Fibroblast of lung (primary cell): ENCODE data around the gene MRPL9. TPM values are rescaled to one million over a fixed set of nuclear protein-coding genes. Genes with fewer than 3 reads are reported as not detected.

ENCODE experiments used
- DNase-seq, 2 donors: peaks; one replicate each; pipeline versions ENCODE4 v3.0.0 to v3.0.0-alpha.2; 2010; ENCODE audit warnings: low read depth in 2 of 2
- H2AFZ ChIP-seq: 2 replicates; pipeline ENCODE4 v1.5.1; 2012; ENCODE audit warnings: low read length, control low read depth, inconsistent platforms
- H3K27ac ChIP-seq: 2 replicates; pipeline ENCODE4 v1.5.1; 2011; ENCODE audit warnings: low read length, control low read depth; ENCODE audit not compliant: insufficient read depth
- H3K27me3 ChIP-seq: 2 replicates; pipeline ENCODE4 v1.5.1; 2011; ENCODE audit warnings: mild to moderate bottlenecking, low read length; ENCODE audit not compliant: control insufficient read depth, insufficient read depth
- H3K36me3 ChIP-seq: 2 replicates; pipeline ENCODE4 v1.5.1; 2011; ENCODE audit warnings: low read length; ENCODE audit not compliant: control insufficient read depth, insufficient read depth
- H3K4me1 ChIP-seq: 2 replicates; pipeline ENCODE4 v1.5.1; 2011; ENCODE audit warnings: low read length; ENCODE audit not compliant: control insufficient read depth, insufficient read depth; ENCODE audit errors: extremely low read depth
- H3K4me2 ChIP-seq: 2 replicates; pipeline ENCODE4 v1.5.1; 2011; ENCODE audit warnings: low read length, control low read depth; ENCODE audit not compliant: insufficient read depth; ENCODE audit errors: extremely low read depth
- H3K4me3 ChIP-seq, 4 experiments: fragments of 200-600 bp in 1 of 4; sonication (generic) in 1 of 4; replicated peaks in 1 of 4; 2 replicates each; pipeline ENCODE4 v1.5.1; 2011 to 2016; ENCODE audit warnings: low read length in 4 of 4, low read depth in 3 of 4, mild to moderate bottlenecking in 3 of 4, control low read depth in 2 of 4, inconsistent platforms in 1 of 4, mixed read lengths in 1 of 4; ENCODE audit not compliant: insufficient read depth in 1 of 4; ENCODE audit errors: control extremely low read depth in 1 of 4
- H3K79me2 ChIP-seq: 2 replicates; pipeline ENCODE4 v1.5.1; 2012; ENCODE audit warnings: mild to moderate bottlenecking, low read length, inconsistent platforms; ENCODE audit not compliant: control insufficient read depth, insufficient read depth
- H3K9ac ChIP-seq: 2 replicates; pipeline ENCODE4 v1.5.1; 2011; ENCODE audit warnings: mild to moderate bottlenecking, low read length, control low read depth; ENCODE audit not compliant: insufficient read depth
- H3K9me3 ChIP-seq: 2 replicates; pipeline ENCODE4 v1.5.1; 2012; ENCODE audit warnings: low read depth, low read length; ENCODE audit not compliant: control insufficient read depth, insufficient read depth
- H4K20me1 ChIP-seq: 2 replicates; pipeline ENCODE4 v1.5.1; 2011; ENCODE audit warnings: low read length; ENCODE audit not compliant: control insufficient read depth, insufficient read depth; ENCODE audit errors: extremely low read depth
- EZH2 ChIP-seq: IDR thresholded peaks from 2 replicates; pipeline ENCODE4 v1.5.1; 2012; ENCODE audit warnings: low read length, control low read depth, mild to moderate bottlenecking; ENCODE audit errors: missing control alignments
- polyA plus RNA-seq, 2 donors: library from polyadenylated mRNA; depleted of rRNA in 1 of 2; stranded (reverse) in 1 of 2; unstranded in 1 of 2; fragments of >200 nt; gene quantifications; 2 replicates each; pipeline ENCODE4 v1.2.1, GENCODE V29; 2011 to 2012; ENCODE audit warnings: missing spikeins in 1 of 2
- total RNA-seq: library from RNA; depleted of rRNA; stranded (reverse); fragments of >200 nt; gene quantifications from 2 replicates; pipeline ENCODE4 v1.2.1, GENCODE V29; 2014
- TF ChIP-seq, protein P1 (sequence below), 2 donors: IDR thresholded peaks in 1 of 2; conservative IDR thresholded peaks in 1 of 2; 1 replicate in 1 of 2; 2 replicates in 1 of 2; pipeline ENCODE4 v1.5.1; 2011 to 2012; ENCODE audit warnings: low read length in 2 of 2, control low read depth in 1 of 2, inconsistent platforms in 1 of 2, low read depth in 1 of 2, mild to moderate bottlenecking in 1 of 2

Gene MRPL9
- total and polyA plus RNA-seq, 2 donors (not counting 1 experiment from before 2014, with no cell fraction given), result 58.3 to 86.5 TPM

DNA sequence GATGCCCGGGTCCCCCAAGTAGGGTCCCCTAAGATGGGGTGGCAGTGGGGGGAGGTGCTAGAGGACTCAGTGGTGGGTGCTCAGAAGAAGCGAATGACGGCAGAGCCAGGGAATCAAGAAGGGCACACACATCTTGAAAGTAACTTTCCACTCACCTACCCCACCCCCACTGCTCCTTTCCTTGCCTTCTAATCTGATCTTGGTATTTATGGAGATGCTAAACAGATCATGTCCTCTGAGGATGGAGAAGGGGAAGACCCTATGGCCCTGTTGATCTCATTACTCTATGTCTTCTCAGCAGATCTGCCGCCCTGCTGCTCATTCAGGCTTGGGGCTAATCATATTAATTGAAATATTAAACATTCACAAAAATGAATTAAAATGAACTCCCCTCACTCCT lies 44.6 kb downstream of the MRPL9 start:
- no peak overlapping the region for H3K4me2 ChIP-seq
- H3K9ac ChIP-seq, result no peak overlapping the region
- no peaks in the 10 kb centered on the region for H3K4me1 ChIP-seq
- peaks cover 50% of the 10 kb centered on the region for H3K27me3 ChIP-seq
- no peak for DNase-seq
- no peaks in the 10 kb centered on the region for H4K20me1 ChIP-seq
- H3K36me3 ChIP-seq, result no peaks in the 10 kb centered on the region
- no peaks in the 10 kb centered on the region for H3K9me3 ChIP-seq
- no peak overlapping the region for H2AFZ ChIP-seq
- no peak overlapping the region for H3K27ac ChIP-seq
- H3K4me3 ChIP-seq, result no peak overlapping the region
- H3K79me2 ChIP-seq, result no peaks in the 10 kb centered on the region
- TF ChIP-seq EZH2, result no peak
- TF ChIP-seq, protein P1, sequence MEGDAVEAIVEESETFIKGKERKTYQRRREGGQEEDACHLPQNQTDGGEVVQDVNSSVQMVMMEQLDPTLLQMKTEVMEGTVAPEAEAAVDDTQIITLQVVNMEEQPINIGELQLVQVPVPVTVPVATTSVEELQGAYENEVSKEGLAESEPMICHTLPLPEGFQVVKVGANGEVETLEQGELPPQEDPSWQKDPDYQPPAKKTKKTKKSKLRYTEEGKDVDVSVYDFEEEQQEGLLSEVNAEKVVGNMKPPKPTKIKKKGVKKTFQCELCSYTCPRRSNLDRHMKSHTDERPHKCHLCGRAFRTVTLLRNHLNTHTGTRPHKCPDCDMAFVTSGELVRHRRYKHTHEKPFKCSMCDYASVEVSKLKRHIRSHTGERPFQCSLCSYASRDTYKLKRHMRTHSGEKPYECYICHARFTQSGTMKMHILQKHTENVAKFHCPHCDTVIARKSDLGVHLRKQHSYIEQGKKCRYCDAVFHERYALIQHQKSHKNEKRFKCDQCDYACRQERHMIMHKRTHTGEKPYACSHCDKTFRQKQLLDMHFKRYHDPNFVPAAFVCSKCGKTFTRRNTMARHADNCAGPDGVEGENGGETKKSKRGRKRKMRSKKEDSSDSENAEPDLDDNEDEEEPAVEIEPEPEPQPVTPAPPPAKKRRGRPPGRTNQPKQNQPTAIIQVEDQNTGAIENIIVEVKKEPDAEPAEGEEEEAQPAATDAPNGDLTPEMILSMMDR (conservative IDR thresholded peaks at IDR 0.05 in 1 of 2, IDR thresholded peaks at IDR 0.05 in 1 of 2; ENCODE audit: low read depth in 1 of 2, low read length in 2 of 2), result no peak

GRCh38 chr1:151718011-151718431 lies 45.3 kb downstream of the MRPL9 start:
- Histone ChIP-seq H4K20me1 (no peaks in the 10 kb centered on the region), H3K4me3 (no peak overlapping the region), H3K79me2 (no peaks in the 10 kb centered on the region), H3K9ac (no peak overlapping the region), H3K27ac (no peak overlapping the region), H2AFZ (no peak overlapping the region), H3K36me3 (no peaks in the 10 kb centered on the region), H3K9me3 (no peaks in the 10 kb centered on the region), H3K4me2 (no peak overlapping the region), H3K27me3 (peaks cover 50% of the 10 kb centered on the region), H3K4me1 (no peaks in the 10 kb centered on the region)
- TF ChIP-seq, protein P1 (conservative IDR thresholded peaks at IDR 0.05 in 1 of 2, IDR thresholded peaks at IDR 0.05 in 1 of 2; ENCODE audit: low read depth in 1 of 2, low read length in 2 of 2), result no peak
- no peak for TF ChIP-seq EZH2
- no peak for DNase-seq

DNA sequence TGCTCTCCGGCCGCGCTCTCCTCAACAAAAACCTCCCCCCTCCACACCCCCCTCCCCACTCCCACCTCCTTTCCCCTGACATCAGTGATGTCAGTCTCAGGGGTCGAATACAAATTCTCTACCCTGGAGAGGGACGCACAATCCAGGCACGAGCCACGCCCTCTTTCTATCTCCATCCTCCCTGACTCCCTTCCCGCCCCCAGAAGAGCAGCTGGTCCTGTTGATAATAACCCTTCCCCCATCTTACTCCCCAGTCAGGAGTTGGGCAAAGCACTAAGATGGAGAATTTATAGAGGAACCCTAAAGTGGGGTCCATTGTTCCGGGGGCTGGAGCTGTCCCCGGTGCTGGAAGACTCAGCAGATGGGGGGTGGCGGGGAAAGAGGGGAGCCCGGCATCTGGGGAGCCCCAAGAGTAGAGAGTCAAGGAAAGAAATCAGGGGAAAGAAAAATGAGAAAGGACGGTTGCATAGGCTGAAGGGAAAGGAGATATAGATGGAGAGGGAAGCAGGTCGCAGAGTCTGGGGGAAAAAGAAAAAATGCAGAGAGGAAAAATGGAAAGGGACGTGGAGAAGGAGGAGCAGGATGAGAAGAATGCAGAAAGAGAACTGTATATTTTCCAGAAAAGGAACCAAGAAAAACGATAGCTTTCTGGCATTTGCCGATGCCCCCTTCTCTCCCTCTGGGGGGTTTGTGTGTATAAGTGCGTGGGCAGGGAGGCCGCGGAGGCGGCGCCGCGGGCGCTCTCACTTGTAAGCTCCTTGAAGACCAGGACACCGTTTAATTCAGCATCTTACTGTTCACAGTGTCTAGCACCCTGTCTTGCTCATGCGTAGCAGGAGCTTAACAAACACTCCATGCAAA lies 46.3 kb downstream of the MRPL9 start, which contains the start of gene CELF3:
Gene CELF3 (minus strand): TSS at position 33 of the 861 bp plus-strand sequence. CDS start 783 bp downstream, outside the sequence.
- Histone ChIP-seq H3K79me2 (no peaks in the 10 kb centered on the region), H3K4me1 (no peaks in the 10 kb centered on the region), H3K27ac (no peak within 1 kb of the TSS), H3K36me3 (no peaks in the 10 kb centered on the region), H3K4me2 (no peak within 1 kb of the TSS), H3K27me3 (peaks cover 47% of the 10 kb centered on the region), H2AFZ (no peak within 1 kb of the TSS), H3K9me3 (no peaks in the 10 kb centered on the region), H3K9ac (no peak within 1 kb of the TSS), H4K20me1 (no peaks in the 10 kb centered on the region), H3K4me3 (no peak within 1 kb of the TSS)
- peak; percentile 58 for TF ChIP-seq EZH2
- TF ChIP-seq, protein P1 (conservative IDR thresholded peaks at IDR 0.05 in 1 of 2, IDR thresholded peaks at IDR 0.05 in 1 of 2; ENCODE audit: low read depth in 1 of 2, low read length in 2 of 2), result no peak
- peak; percentile 17 to 25 for DNase-seq
